NK-92 (cell line): ENCODE data around the gene EVPL.
"Not testable (repeated sequence)": the region's sequence is repeated elsewhere in the genome, so short reads cannot be mapped to it uniquely, and the experiment has no call there.

ENCODE experiments used
- DNase-seq: peaks from one replicate; lab custom pipeline; 2025; ENCODE audit not compliant: unreplicated experiment; lab: John Stamatoyannopoulos, UW

Gene EVPL

DNA sequence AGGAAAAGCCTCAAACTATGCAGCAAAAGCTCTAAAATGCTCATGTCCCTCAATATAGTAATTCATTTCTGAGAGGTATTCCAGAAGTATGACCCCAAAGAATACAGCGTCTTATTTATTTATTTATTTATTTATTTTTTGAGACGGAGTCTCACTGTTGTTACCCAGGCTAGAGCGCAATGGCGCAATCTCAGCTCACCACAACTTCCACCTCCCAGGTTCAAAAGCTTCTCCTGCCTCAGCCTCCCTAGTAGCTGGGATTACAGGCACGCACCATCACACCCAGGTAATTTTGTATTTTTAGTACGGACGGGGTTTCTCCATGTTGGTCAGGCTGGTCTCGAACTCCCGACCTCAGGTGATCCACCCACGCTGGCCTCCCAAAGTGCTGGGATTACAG, 58.1 kb downstream of the EVPL start:
- DNase-seq = not testable (repeated sequence)

DNA sequence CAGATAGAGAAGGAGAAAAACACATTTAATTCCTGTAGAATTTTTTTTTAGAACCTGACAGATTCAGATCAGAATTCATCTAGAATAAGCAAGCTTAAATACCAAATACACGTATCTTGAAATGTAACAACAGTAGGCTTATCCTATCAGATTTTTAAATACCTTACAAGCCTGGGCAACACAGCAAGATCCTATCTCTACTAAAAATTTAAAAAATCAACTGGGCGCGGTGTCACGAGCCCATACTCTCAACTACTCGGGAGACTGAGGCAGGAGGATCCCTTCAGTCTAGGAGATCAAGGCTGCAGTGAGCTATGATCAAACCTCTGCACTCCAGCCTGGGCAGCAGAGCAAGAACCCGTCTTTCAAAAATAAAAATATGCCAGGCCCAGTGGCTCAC, 61.6 kb downstream of the EVPL start:
- DNase-seq = no peak

DNA sequence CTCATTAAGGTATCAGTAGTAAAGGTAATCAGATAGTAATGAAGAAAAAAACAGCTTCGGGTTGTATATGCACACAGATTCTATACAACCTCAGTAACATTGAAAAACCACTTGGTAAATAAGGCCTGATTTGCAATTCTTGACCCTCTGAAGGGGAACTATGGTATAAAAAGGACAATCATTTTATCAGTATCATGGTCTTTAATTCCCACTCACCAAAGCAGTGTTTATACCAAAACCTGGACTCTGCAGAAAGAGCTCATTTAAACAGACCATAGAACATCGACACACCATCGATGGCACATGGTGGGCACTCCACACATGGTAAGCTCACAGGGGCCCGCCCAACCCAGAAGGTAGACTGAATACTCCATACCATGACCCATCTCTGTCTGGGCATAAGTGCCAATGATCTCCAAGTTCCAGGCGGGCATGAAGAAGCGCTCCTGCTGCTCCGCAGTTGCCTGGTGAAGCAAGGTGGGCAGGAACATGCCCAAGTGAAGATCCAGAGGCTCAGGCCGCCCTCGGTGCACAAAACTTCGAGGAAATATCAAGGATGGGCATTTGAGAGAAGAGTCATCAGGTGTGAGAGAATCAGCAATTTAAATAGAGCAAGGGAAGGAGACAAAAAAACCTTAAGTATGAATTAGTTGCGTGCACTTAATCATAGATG, 67.1 kb downstream of the EVPL start:
- DNase-seq = no peak

DNA sequence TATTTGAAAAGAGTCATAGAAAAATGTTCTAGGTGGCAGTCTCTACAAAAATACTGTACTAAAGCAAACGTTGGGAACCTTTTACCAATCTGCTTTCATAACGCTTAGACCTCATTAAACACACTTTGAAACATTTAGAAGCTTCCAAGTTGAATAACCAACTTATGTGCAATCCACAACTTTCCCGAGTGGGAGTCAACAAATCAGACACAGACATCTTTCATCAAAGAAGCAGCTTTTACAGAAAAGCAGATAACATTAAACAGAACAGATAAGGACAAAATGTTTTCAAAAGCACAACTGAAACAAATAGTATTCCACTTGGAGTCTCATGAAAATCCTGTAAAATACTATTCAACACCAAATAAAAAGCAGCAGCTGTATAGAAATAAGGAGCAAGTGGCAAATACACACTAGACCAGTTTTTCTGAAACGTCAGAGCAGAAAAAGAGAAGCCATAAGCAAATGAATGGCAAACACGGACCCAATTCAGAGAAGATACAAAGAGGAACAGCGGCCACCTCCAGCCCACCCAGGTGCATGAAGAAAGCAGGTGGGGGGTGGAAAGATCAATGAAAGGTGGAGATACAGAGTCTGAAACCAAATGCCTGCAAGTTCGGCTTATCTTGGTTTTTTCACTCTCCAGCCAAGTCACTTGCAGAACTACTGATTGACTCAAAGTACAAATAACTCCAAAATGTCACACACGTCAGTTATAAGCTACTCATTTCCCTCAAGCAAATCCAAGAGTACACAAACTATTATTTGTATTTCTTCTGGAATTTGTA, 67.9 kb downstream of the EVPL start:
- DNase-seq = no peak
